HG02981 (cell line): ENCODE measurements around the gene ARPC5L.
"Not testable (repeated sequence)": the region's sequence is repeated elsewhere in the genome, so short reads cannot be mapped to it uniquely, and the experiment has no call there.

Experiments used
- ATAC-seq: cut with Tn5 transposase; IDR thresholded peaks from one replicate; pipeline ENCODE4 v1.9.1; 2021; ENCODE audit warnings: mild to moderate bottlenecking, moderate library complexity; ENCODE audit not compliant: unreplicated experiment

Gene ARPC5L

GRCh38 chr9:124890179-124890578 is 28.2 kb downstream of the ARPC5L start:
- ATAC-seq: no peak

GRCh38 chr9:124894035-124894740 is 32.3 kb downstream of the ARPC5L start:
- no peak for ATAC-seq

DNA sequence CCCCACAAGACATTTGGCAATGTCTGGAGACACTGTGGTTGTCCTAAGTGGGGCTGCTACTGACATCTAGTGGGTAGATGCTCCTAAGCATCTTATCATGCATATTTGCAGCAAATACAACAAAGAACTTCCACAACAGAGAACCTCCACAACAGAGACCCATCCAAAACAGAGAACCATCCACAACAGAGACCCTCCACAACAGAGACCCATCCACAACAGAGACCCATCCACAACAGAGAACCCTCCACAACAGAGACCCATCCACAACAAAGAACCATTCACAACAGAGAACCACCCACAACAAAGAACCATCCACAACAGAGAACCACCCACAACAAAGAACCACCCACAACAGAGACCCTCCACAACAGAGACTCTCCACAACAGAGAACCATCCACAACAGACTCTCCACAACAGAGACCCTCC is 32.8 kb downstream of the ARPC5L start:
- ATAC-seq: no peak

- ATAC-seq: no peak
Observed at GRCh38 chr9:124897570-124898460, 35.9 kb downstream of the ARPC5L start.

DNA sequence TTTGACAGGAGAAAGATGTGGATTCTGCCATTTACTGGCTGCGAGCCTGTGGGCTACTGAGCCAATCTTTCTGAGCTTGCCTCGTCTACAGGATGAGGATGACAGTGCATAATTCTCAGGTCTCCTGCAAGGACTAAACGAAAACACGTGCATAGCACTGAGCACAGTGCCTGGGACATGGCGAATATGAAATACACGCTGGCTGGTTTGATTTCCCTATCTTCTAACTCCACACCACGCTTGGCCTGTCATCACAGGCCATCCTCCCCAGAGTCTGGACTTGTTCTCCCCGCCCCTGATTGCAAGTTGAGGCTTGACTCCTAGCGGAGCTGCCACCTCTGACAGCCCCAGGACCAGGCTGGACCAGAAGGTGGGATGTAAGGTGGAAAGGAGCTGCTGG is 37.9 kb downstream of the ARPC5L start:
- no peak for ATAC-seq

GRCh38 chr9:124906966-124907365 is 45.0 kb downstream of the ARPC5L start:
- ATAC-seq: no peak

DNA sequence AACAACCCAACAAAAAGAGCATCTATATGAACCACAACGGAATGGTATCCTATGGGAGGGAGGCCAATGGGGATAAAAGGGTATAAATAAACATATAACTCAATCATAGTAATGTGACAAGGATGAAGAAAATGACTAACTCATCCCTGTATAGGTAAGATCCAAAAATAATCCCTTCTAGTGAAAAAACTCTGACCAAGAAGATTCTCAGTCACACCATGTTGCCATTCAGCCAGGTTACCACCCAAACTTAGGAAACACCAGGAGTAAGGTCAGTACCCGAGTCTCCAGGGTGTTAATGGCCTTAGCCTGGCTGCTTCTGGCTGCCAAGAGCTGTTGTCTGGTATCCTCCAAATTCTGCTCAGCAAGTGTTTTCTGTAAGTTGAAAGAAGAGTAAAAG is 46.2 kb downstream of the ARPC5L start:
- ATAC-seq: no peak

- ATAC-seq: no peak
Observed at GRCh38 chr9:124911766-124912165, 49.8 kb downstream of the ARPC5L start.

DNA sequence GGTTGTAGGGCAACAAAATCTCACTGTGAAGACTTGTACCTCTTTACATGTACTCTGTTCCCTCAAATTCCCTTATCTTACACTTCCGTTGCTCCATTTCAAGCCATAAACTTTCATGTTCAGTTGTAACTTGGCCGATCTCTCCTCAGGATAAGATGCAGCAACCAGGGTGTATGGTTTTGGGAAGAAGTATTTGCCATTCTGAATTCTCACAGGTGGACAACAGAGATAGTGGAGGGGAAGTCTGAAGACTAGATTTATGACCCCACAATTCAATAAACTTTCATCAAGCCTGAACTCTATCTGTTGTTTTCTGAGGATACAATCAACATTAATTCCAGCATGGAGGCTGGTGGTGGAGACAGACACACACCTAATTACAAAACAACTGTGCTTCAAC is 51.4 kb downstream of the ARPC5L start:
- ATAC-seq: no peak

- no peak for ATAC-seq
Observed at GRCh38 chr9:124914753-124915405, 52.9 kb downstream of the ARPC5L start.

- not testable (repeated sequence) for ATAC-seq
Observed at GRCh38 chr9:124920394-124920793, 58.5 kb downstream of the ARPC5L start.
